Measurements from ENCODE around the gene RASGEF1B. TPM values are rescaled to one million over a fixed set of nuclear protein-coding genes. Genes with fewer than 3 reads are reported as not detected.

The RASGEF1B gene
- polyA plus RNA-seq, 1 donor: 30.6 TPM

DNA sequence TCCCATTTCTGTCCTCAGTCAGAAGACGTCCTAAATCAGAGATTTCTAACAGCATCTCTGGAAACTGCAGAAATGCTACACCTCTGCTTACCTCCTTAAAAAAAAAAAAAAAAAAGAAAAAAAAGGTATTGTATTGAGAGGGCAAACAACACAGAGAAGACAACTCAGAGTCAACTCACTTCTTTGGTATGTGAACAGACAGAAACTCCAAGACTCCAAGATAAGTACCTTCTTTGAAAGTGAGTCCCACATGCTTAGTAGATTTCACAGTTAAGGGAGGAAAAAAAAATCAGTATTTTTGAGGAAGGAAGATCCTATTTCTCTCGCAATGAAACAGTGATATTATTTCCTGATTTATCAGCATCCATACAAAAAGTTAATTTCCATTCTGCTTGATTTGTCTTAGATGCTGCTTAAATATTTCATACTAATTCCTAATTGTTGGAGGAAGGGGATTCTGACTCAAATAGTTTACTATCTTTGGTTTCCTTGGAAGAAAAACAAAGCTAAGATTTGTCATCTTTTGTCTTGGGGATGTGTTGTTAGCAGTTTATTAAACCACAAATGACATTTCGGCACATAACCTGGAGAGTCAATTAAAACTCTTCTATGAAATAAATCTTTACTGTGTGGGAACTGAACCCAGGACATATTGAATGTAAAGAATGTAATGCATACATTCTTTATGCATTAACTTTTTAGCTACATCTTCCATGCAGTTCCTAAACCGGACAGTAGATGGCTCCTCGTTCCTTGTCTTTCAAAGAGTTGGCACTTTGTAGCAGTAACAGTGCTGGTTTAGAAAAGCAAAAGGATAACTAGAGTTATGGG is 4.7 kb downstream of the RASGEF1B start:
- no peak overlapping the region for H3K4me3 ChIP-seq (ENCODE audit: low read length)
- no peaks in the 10 kb centered on the region for H3K36me3 ChIP-seq (ENCODE audit: control insufficient read depth, insufficient read depth, low read length)
- H3K4me1 ChIP-seq (ENCODE audit: control insufficient read depth, insufficient read depth, low read length): peaks cover 15% of the 10 kb centered on the region
- WGBS (ENCODE audit: insufficient coverage, low lambda C conversion rate): no CpG with 5 or more reads among the region's 5 CpGs
- peak; percentile 61 to 65 for DNase-seq
- no peaks in the 10 kb centered on the region for H3K9me3 ChIP-seq (ENCODE audit: control insufficient read depth, low read depth, low read length)
- no peaks in the 10 kb centered on the region for H3K27me3 ChIP-seq (ENCODE audit: control insufficient read depth, insufficient read depth, low read length)
- H3K27ac ChIP-seq (ENCODE audit: low read length): no peak overlapping the region

DNA sequence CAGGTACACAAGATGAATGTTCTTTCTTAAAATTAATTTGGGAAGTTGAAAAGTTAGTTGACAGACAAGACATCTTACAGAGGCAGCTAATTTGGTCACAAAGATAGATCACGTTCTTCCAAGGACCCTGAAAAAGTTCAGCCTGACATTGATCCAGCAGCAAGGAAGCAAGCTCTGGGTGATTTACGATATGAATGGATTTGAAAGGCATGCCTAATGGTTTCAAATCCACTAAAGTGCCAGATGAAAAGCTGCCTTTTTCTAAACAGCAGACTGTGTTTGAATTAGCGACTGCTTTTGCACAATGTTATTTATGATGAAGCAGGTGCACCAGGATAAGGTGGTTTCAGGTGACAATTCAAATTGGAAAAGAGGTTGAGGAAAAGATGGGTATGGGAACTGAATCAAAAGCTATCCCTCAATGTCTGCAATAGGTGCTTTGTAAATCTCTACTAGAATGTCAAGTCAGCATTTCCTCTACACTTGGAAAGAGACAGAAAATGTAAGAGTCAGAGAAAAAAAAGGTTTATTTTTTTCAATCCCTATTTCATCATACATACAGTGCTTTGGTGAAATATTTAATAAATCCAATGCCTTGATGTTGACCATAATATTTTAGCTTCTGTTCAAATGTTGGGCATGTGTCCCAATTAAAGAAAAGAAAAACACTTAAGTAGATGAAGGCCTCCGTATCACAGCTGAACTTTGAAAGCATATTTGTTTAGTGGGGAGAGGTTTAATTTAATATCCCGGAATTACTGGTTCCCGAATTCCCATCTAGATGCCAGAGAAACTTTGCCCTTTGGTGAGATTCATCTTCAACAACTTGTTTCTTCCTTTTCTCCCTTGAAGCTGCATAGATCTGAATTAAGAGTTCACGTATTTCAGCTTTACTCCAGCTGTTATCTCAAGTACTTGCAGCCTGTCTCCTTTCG is 6.0 kb downstream of the RASGEF1B start:
- H3K4me1 ChIP-seq (ENCODE audit: control insufficient read depth, insufficient read depth, low read length): peaks cover 15% of the 10 kb centered on the region
- DNase-seq: peak; percentile 41 to 76
- H3K9me3 ChIP-seq (ENCODE audit: control insufficient read depth, low read depth, low read length): no peaks in the 10 kb centered on the region
- H3K27ac ChIP-seq (ENCODE audit: low read length): peak overlapping the region; percentile 36
- H3K36me3 ChIP-seq (ENCODE audit: control insufficient read depth, insufficient read depth, low read length): no peaks in the 10 kb centered on the region
- H3K4me3 ChIP-seq (ENCODE audit: low read length): no peak overlapping the region
- 0% methylated on average over 1 of the region's 8 CpGs for WGBS (ENCODE audit: insufficient coverage, low lambda C conversion rate)
- no peaks in the 10 kb centered on the region for H3K27me3 ChIP-seq (ENCODE audit: control insufficient read depth, insufficient read depth, low read length)

DNA sequence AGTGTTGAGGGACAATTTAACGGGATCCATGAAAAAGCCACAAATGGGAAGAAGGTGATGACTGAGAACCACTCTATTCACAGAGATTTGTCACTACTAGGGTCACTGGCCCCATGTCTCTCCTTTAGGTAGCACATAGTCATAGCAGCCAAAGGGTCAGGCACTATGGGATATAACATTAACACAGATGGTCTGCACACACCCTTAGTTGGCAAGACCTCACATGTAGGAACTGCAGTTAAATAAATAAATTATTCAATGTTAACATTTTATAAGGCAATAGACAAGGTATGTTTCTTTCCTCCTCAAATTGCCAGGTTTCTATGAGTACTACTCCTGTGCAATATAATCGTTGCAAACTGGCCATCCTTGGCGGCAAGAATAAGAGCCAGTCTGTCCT is 10.9 kb downstream of the RASGEF1B start:
- Histone ChIP-seq H3K27ac (ENCODE audit: low read length) (no peak overlapping the region), H3K36me3 (ENCODE audit: control insufficient read depth, insufficient read depth, low read length) (peaks cover 10% of the 10 kb centered on the region), H3K27me3 (ENCODE audit: control insufficient read depth, insufficient read depth, low read length) (no peaks in the 10 kb centered on the region), H3K9me3 (ENCODE audit: control insufficient read depth, low read depth, low read length) (no peaks in the 10 kb centered on the region), H3K4me3 (ENCODE audit: low read length) (no peak overlapping the region), H3K4me1 (ENCODE audit: control insufficient read depth, insufficient read depth, low read length) (peaks cover 5% of the 10 kb centered on the region)
- DNase-seq: no peak
- WGBS (ENCODE audit: insufficient coverage, low lambda C conversion rate): no CpG with 5 or more reads among the region's 3 CpGs

DNA sequence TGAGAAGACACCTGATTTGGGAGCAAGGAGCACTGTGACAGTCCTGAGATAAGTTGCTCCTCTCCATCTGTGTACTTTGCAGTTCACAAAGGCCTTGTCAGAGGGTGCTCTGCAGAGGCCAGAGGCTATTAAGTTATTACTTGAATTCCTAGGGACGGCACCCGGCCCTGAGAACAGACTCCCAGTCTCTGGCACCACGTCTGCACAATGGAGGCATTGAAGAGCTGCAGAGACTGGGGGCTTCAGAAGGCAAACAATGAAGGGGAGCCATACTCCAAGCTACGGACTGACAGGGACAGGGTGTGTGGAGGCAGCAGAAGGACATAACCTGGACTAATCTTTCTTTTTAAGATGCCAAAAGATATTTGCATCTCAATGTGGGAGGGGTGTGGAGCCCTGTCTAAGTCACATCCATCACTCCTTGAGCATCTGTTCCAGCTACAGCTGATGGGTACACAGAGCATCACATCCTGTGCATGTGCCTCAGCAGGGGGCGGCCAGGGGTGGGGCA is 11.5 kb downstream of the RASGEF1B start:
- peaks cover 1% of the 10 kb centered on the region for H3K4me1 ChIP-seq (ENCODE audit: control insufficient read depth, insufficient read depth, low read length)
- H3K27ac ChIP-seq (ENCODE audit: low read length): no peak overlapping the region
- H3K9me3 ChIP-seq (ENCODE audit: control insufficient read depth, low read depth, low read length): no peaks in the 10 kb centered on the region
- H3K27me3 ChIP-seq (ENCODE audit: control insufficient read depth, insufficient read depth, low read length): no peaks in the 10 kb centered on the region
- no peak overlapping the region for H3K4me3 ChIP-seq (ENCODE audit: low read length)
- H3K36me3 ChIP-seq (ENCODE audit: control insufficient read depth, insufficient read depth, low read length): peaks cover 15% of the 10 kb centered on the region
- peak; percentile 22 to 50 for DNase-seq
- WGBS (ENCODE audit: insufficient coverage, low lambda C conversion rate): no CpG with 5 or more reads among the region's 5 CpGs

DNA sequence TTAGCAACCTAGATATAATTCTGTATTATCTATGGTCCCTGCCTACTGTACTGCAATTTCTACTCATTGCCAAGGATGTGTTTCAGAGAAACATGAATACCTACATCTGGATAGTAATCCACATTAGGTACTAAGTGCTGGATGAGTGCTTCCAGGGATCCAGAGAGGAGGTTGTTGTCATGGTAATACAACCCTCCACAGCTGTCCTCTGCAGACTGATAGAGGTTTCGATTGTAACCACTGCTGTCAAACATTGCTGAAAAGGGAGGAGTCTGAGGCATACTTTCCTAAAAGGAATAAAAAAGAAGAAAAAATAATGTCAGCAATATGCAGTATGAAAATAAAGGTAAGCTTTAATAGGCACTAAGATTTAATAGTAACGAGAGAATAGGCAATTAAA is 12.5 kb downstream of the RASGEF1B start:
- Histone ChIP-seq H3K9me3 (ENCODE audit: control insufficient read depth, low read depth, low read length) (no peaks in the 10 kb centered on the region), H3K4me1 (ENCODE audit: control insufficient read depth, insufficient read depth, low read length) (no peaks in the 10 kb centered on the region), H3K27me3 (ENCODE audit: control insufficient read depth, insufficient read depth, low read length) (no peaks in the 10 kb centered on the region), H3K4me3 (ENCODE audit: low read length) (no peak overlapping the region), H3K36me3 (ENCODE audit: control insufficient read depth, insufficient read depth, low read length) (peaks cover 22% of the 10 kb centered on the region), H3K27ac (ENCODE audit: low read length) (no peak overlapping the region)
- DNase-seq: no peak
- WGBS (ENCODE audit: insufficient coverage, low lambda C conversion rate): 71% methylated on average over 2 of the region's 2 CpGs

DNA sequence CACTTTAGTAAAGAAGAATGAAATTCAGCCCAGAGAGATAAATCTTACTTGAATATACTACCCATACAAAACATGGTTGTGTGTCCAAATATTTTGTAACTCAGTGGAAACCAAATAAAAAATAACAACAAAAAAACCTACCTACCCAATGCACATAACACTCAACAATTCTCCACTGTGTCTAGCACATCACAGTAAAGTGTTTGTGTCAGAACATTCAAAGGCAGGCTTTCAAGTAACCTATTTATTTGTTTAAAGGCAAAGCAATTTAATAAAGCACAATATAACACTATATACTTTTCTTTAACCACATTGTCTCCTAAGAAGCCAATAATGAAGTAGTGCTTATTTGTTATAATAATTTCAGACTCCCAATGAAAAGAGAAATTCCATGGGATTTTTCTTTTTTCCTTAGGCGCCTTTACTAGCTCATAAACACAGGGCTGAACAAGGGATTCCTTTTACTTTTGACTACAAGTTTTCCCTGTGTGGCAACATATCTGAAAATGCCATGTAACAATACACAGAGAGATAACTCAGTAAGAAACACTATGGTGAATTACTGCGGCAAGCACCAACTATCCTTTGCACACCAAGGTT is 13.7 kb downstream of the RASGEF1B start:
- H3K36me3 ChIP-seq (ENCODE audit: control insufficient read depth, insufficient read depth, low read length): peaks cover 29% of the 10 kb centered on the region
- no peak for DNase-seq
- no peak overlapping the region for H3K4me3 ChIP-seq (ENCODE audit: low read length)
- no CpG with 5 or more reads among the region's 2 CpGs for whole genome bisulfite sequencing (ENCODE audit: insufficient coverage, low lambda C conversion rate)
- no peaks in the 10 kb centered on the region for H3K9me3 ChIP-seq (ENCODE audit: control insufficient read depth, low read depth, low read length)
- no peaks in the 10 kb centered on the region for H3K4me1 ChIP-seq (ENCODE audit: control insufficient read depth, insufficient read depth, low read length)
- no peak overlapping the region for H3K27ac ChIP-seq (ENCODE audit: low read length)
- no peaks in the 10 kb centered on the region for H3K27me3 ChIP-seq (ENCODE audit: control insufficient read depth, insufficient read depth, low read length)

DNA sequence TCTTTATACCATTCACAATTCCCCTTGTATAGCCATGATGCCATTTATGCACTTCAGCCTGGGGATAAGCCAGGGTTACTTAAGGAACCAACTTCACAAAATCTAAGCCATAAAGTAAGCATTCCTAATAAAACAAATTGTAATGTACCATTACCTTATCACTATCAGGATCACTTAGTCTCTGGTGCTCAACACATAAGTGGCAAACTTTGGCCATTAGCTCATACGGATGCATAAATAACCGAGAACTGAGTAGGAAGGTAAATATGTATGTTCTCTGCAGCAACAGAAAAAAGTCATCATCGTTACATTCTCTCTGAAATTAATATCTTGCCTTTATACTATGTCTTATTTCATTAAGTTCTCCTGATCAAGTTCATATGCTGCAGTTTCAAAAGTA is 14.4 kb downstream of the RASGEF1B start:
- Histone ChIP-seq H3K9me3 (ENCODE audit: control insufficient read depth, low read depth, low read length) (no peaks in the 10 kb centered on the region), H3K4me3 (ENCODE audit: low read length) (no peak overlapping the region), H3K27me3 (ENCODE audit: control insufficient read depth, insufficient read depth, low read length) (no peaks in the 10 kb centered on the region), H3K36me3 (ENCODE audit: control insufficient read depth, insufficient read depth, low read length) (peaks cover 31% of the 10 kb centered on the region), H3K4me1 (ENCODE audit: control insufficient read depth, insufficient read depth, low read length) (no peaks in the 10 kb centered on the region), H3K27ac (ENCODE audit: low read length) (no peak overlapping the region)
- 100% methylated on average over 1 of the region's 3 CpGs for WGBS (ENCODE audit: insufficient coverage, low lambda C conversion rate)
- DNase-seq: no peak

DNA sequence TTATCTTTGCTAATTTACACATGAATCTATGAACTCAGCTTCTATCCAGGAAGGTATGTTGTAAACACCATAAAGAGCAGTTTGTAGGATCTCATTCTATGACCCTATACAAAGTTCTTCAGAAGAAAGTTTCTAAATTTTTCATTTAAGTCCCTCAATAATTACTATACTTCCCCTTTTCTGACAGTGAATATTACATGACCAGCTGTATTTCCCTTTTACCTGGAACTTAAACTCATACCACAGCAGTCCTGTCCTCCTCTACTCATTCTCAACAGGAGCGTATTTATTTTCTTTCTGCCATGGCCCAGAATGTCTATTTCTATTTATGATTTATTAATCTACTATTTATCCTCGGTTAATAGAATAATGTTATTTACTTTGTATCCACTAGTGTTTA is 15.8 kb downstream of the RASGEF1B start:
- H3K9me3 ChIP-seq (ENCODE audit: control insufficient read depth, low read depth, low read length): no peaks in the 10 kb centered on the region
- no peak overlapping the region for H3K27ac ChIP-seq (ENCODE audit: low read length)
- no peaks in the 10 kb centered on the region for H3K27me3 ChIP-seq (ENCODE audit: control insufficient read depth, insufficient read depth, low read length)
- WGBS (ENCODE audit: insufficient coverage, low lambda C conversion rate): 80% methylated on average over 1 of the region's 2 CpGs
- no peak overlapping the region for H3K4me3 ChIP-seq (ENCODE audit: low read length)
- no peak for DNase-seq
- H3K4me1 ChIP-seq (ENCODE audit: control insufficient read depth, insufficient read depth, low read length): no peaks in the 10 kb centered on the region
- peaks cover 37% of the 10 kb centered on the region for H3K36me3 ChIP-seq (ENCODE audit: control insufficient read depth, insufficient read depth, low read length)

DNA sequence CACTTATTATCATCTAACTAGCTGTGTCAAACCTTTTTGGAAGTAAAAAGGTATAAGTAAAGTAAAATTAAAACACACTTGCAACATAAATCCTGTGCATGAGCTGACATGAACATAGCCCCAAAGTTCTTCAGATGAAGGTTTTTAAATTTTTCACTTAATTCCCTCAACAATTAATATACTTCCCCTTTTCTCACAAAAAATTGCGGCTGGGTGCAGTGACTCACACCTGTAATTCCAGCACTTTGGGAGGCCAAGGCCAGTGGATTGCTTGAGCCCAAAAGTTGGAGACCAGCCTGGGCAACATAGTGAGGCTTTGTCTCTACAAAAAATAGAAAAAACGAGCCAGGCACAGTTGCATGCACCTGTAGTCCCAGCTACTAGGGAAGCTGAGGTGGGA is 16.8 kb downstream of the RASGEF1B start:
- H3K9me3 ChIP-seq (ENCODE audit: control insufficient read depth, low read depth, low read length): no peaks in the 10 kb centered on the region
- no peak for DNase-seq
- H3K4me3 ChIP-seq (ENCODE audit: low read length): no peak overlapping the region
- whole genome bisulfite sequencing (ENCODE audit: insufficient coverage, low lambda C conversion rate): 100% methylated on average over 1 of the region's 2 CpGs
- H3K4me1 ChIP-seq (ENCODE audit: control insufficient read depth, insufficient read depth, low read length): no peaks in the 10 kb centered on the region
- no peaks in the 10 kb centered on the region for H3K27me3 ChIP-seq (ENCODE audit: control insufficient read depth, insufficient read depth, low read length)
- peaks cover 37% of the 10 kb centered on the region for H3K36me3 ChIP-seq (ENCODE audit: control insufficient read depth, insufficient read depth, low read length)
- no peak overlapping the region for H3K27ac ChIP-seq (ENCODE audit: low read length)

DNA sequence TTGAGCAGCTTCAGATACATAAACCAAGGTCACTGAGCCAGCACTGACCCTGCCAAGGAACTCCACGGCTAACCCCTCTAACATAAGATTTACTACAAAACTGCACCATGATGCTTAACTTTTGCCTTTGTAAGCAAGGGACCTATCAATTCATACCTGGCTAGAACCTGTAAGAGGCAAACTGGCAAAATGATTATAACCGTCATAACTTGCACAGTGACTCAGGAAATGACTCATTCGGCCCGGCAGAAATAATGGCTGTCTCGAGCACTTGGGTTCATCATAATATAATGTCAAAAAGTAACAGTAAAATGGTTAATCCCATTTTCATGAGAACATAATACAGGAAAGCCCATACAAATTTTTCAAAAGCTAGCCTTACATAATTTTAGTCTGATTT is 17.2 kb downstream of the RASGEF1B start:
- Histone ChIP-seq H3K27ac (ENCODE audit: low read length) (no peak overlapping the region), H3K9me3 (ENCODE audit: control insufficient read depth, low read depth, low read length) (no peaks in the 10 kb centered on the region), H3K4me3 (ENCODE audit: low read length) (no peak overlapping the region), H3K36me3 (ENCODE audit: control insufficient read depth, insufficient read depth, low read length) (peaks cover 37% of the 10 kb centered on the region), H3K4me1 (ENCODE audit: control insufficient read depth, insufficient read depth, low read length) (no peaks in the 10 kb centered on the region), H3K27me3 (ENCODE audit: control insufficient read depth, insufficient read depth, low read length) (no peaks in the 10 kb centered on the region)
- no peak for DNase-seq
- WGBS (ENCODE audit: insufficient coverage, low lambda C conversion rate): no CpG with 5 or more reads among the region's 5 CpGs
